ENCODE measurements around the gene CCDC88C. TPM values are rescaled to one million over a fixed set of nuclear protein-coding genes. Genes with fewer than 3 reads are reported as not detected.

The CCDC88C gene
- total RNA-seq, 1 experiment from 2014 or later, result 21.3 TPM

- ChIA-PET CTCF (no interaction called here), POLR2A (no interaction called here)
- Histone ChIP-seq H3K27ac (ENCODE audit: low read length) (no peak overlapping the region), H3K4me1 (ENCODE audit: control insufficient read depth, insufficient read depth, low read length) (peaks cover 17% of the 10 kb centered on the region), H3K27me3 (ENCODE audit: control insufficient read depth, insufficient read depth, low read length) (no peaks in the 10 kb centered on the region), H3K4me3 (ENCODE audit: low read depth in 2 of 2, low read length in 2 of 2) (no peak overlapping the region), H3K36me3 (ENCODE audit: control insufficient read depth, insufficient read depth, low read length) (no peaks in the 10 kb centered on the region), H3K9me3 (ENCODE audit: control insufficient read depth, insufficient read depth, low read depth, low read length) (no peaks in the 10 kb centered on the region)
- BruUV-seq (replicated peaks), result no TSS peak
- in situ Hi-C loops (cut with HindIII; ENCODE audit: low pct_unique_long_range_greater_than_20kb, low sequenced_read_pairs), result no loop called here
- no peak for ATAC-seq
- TF ChIP-seq POLR2AphosphoS5 (IDR thresholded peaks at IDR 0.05; ENCODE audit: low read depth, low read length), result no peak
- TF ChIP-seq CTCF (IDR thresholded peaks at IDR 0.05), result peak; percentile 68
- DNase-seq (ENCODE audit: low read depth, low spot score), result no peak
- intact Hi-C loops (cut with micrococcal nuclease; ENCODE audit: unreplicated experiment), result no loop called here
Observed at GRCh38 chr14:91354979-91355685, 62.5 kb downstream of the CCDC88C start.

GRCh38 chr14:91354221-91354916 lies 63.3 kb downstream of the CCDC88C start:
- Histone ChIP-seq H3K36me3 (ENCODE audit: control insufficient read depth, insufficient read depth, low read length) (no peaks in the 10 kb centered on the region), H3K4me3 (ENCODE audit: low read depth in 2 of 2, low read length in 2 of 2) (no peak overlapping the region), H3K9me3 (ENCODE audit: control insufficient read depth, insufficient read depth, low read depth, low read length) (no peaks in the 10 kb centered on the region), H3K27ac (ENCODE audit: low read length) (no peak overlapping the region), H3K27me3 (ENCODE audit: control insufficient read depth, insufficient read depth, low read length) (no peaks in the 10 kb centered on the region), H3K4me1 (ENCODE audit: control insufficient read depth, insufficient read depth, low read length) (peaks cover 22% of the 10 kb centered on the region)
- no TSS peak for BruUV-seq (replicated peaks)
- TF ChIP-seq TCF7L2 (IDR thresholded peaks at IDR 0.05; ENCODE audit: low read depth, low read length), result no peak
- TF ChIP-seq POLR2AphosphoS5 (IDR thresholded peaks at IDR 0.05; ENCODE audit: low read depth, low read length), result no peak
- TF ChIP-seq SIN3A (IDR thresholded peaks at IDR 0.05; ENCODE audit: borderline replicate concordance, insufficient read depth, low read depth, low read length), result no peak
- TF ChIP-seq CTCF (IDR thresholded peaks at IDR 0.05), result no peak
- TF ChIP-seq REST (IDR thresholded peaks at IDR 0.05; ENCODE audit: insufficient read depth in 1 of 2, low read depth in 2 of 2, low read length in 1 of 2), result no peak
- POLR2A ChIA-PET, result no interaction called here
- intact Hi-C loops (cut with micrococcal nuclease; ENCODE audit: unreplicated experiment), result no loop called here
- CTCF ChIA-PET, result no interaction called here
- DNase-seq (ENCODE audit: low read depth, low spot score), result no peak
- in situ Hi-C loops (cut with HindIII; ENCODE audit: low pct_unique_long_range_greater_than_20kb, low sequenced_read_pairs), result no loop called here
- no peak for ATAC-seq
